ENCODE measurements around the gene DHRSX.

DHRSX gene

DNA sequence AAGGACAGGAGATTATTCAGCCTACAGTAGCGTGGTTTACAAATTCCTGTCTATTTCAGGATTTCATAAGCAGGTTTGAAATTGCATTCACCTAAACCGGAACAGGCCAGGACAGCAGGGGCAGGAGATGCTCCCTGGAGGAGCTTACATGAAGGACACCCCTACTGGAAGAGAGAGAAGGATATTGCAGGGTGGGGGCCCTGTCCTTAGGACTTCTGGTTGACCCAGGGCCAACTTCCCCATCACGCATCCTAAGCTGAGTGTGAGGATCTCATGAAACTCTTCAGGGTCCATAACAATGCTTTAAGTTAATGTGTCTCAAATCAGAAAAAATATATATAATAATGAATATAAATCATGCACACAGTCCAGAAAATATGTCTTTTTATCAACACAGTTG is 6.4 kb upstream of the DHRSX start:
- TF ChIP-seq GATA2 (IDR thresholded peaks at IDR 0.05; ENCODE audit: low read depth, low read length) (no peak), GATA3 (IDR thresholded peaks at IDR 0.05; ENCODE audit: low read depth, low read length) (no peak)

DNA sequence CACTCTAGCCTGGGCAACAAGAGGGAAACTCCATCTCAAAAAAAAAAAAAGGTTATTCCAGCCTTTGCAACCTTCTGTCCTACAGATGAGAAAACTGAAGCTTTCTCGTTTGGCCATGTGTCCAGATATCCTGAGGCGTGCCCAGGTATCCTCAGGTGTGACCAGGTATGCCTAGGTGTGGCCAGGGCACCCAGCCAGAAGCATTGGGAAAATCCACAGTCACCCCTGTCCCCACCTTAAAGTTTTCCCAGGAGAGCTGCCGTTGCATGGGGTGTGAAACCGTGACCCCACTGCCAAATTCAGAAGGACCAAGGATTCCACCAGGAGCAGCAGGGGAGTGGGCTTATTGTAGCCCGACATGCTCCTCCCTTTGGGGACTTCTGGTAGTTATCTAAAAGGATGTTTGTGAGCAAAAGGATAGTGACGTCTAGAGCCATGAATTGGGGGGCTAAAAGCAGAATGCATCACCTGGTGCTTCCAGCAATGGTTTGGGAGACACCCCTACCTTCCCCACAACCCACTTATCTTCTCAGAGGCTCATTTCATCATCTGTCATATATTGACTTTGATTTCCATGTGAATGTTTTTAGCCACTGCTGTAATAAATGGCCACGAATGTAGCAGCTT is 4.0 kb upstream of the DHRSX start:
- TF ChIP-seq GATA3 (IDR thresholded peaks at IDR 0.05; ENCODE audit: low read depth, low read length) (no peak), GATA2 (IDR thresholded peaks at IDR 0.05; ENCODE audit: low read depth, low read length) (no peak)

DNA sequence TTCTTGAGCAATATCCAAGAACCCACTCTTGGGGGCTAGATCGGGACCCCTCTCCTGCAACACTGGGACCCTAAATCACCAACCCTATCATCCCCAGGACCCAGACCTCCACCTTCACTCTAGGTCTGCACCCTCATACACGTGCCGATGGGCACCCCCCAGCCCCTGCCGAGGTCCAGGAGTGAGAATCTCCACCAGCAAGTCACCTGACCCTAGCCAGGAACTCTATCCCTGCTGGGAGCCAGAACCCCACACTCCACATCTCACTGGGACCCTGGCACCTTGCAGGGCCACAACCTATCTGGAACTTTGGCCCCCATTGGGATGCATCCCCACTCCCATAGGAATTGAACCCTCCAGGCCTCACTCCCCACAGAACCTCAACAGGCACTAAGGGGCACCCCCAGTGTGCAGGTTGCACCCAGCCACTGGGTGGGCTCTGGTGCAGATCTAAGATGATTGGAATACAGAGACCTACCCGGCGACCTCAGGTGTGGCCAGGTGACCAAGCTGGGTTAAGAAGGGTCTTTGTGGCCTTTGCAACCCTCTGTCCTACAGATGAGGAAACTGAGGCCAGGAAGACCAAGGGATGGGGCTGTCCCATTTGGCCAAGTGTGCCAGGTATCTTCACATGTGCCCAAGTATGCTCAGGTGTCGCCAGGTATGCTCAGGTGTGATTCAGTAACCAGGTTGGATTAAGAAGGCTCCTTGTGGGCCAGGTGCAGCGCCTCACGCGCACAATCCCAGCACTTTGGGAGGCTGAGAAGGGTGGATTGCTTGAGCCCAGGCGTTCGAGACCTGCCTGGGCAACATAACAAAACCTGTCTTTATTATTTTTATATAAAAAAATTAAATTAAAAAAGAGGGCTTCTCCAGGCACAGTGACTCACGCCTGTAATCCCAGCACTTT is 3.1 kb upstream of the DHRSX start:
- TF ChIP-seq GATA2 (IDR thresholded peaks at IDR 0.05; ENCODE audit: low read depth, low read length) (no peak), GATA3 (IDR thresholded peaks at IDR 0.05; ENCODE audit: low read depth, low read length) (no peak)

DNA sequence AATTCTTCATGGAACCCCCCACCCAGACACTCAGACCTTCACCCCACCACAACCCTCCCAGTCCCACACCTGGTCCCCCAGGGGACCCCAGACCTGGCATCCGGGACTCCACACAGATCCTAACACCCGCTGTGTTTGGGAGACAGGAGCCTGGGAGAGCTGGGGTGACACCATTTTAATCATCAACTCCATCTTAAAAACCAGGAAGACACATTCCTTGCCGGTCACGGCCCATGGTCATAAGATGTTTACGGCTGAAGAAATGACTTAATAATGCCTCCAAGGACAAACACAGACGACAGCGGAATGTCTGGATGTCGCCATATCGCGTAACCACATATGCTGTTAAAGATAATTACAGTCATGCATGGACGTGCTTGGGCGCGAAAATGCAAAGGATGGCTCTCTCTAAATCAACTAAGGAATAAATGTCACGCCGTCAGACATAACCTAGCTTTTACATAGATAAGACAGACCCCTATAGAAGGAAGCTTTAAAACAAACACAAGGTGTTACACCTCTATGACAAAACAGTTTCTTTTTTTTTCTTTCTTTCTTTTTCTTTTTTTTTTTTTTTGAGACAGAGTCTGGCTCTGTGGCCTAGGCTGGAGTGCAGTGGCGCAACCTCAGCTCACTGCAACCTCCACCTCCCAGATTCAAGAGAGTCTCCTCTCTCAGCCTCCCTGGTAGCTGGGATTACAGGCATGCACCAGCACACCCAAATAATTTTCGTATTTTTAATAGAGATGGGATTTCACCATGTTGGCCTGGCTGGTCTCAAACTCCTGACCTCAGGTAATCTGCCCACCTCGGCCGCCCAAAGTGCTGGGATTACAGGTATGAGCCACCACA is 2.1 kb upstream of the DHRSX start:
- TF ChIP-seq GATA3 (IDR thresholded peaks at IDR 0.05; ENCODE audit: low read depth, low read length) (no peak), GATA2 (IDR thresholded peaks at IDR 0.05; ENCODE audit: low read depth, low read length) (no peak)

DNA sequence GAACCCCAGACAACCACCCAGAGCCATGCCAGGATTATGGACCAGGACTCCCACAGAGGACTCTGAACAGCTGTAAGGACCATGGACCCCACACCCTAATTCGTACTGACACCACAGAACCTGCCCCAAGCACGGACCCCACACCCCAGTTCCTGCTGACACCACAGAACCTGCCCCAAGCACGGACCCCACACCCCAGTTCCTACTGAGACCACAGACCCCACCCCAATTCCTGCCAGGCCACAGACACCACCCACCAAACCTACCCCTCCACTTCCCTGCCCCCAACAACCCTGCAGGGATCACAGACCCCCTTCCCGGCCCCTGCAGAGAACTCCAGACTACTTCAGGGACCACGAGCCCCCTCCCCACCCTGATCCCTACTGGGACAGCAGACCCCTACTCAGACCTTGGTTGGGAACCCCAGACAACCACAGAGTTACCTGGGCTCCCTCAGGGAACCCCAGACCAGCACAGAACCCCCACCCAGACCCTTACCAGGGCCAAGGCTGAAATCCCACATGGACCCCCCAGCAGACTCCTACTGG is 1.4 kb upstream of the DHRSX start:
- TF ChIP-seq GATA3 (IDR thresholded peaks at IDR 0.05; ENCODE audit: low read depth, low read length) (no peak), GATA2 (IDR thresholded peaks at IDR 0.05; ENCODE audit: low read depth, low read length) (no peak)

DNA sequence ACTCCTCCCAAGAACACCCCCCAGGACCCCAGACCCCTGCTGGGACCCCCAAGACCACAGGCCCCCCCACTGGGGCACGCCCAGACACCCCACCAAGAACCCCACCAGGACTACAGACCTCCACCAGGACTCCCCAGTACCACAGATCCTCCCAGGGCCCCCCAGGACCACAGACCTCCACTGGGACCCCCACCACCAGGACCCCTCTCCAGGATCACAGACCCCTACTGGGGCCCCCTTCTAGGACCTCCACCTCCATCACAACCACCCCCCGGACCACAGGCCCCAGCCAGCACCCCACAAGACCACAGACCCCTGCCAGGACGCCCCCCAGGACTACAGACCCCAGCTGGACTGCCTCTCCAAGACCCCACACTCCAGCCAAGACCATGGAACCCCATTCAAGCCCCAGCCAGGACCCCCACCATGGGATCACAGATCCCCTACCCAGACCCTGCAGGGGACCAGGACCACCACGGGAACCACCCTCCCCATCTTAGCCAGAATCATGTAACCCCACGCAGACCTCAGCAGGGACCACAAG is 855 bp upstream of the DHRSX start:
- TF ChIP-seq GATA2 (IDR thresholded peaks at IDR 0.05; ENCODE audit: low read depth, low read length), result no peak
- no peak for TF ChIP-seq GATA3 (IDR thresholded peaks at IDR 0.05; ENCODE audit: low read depth, low read length)

DNA sequence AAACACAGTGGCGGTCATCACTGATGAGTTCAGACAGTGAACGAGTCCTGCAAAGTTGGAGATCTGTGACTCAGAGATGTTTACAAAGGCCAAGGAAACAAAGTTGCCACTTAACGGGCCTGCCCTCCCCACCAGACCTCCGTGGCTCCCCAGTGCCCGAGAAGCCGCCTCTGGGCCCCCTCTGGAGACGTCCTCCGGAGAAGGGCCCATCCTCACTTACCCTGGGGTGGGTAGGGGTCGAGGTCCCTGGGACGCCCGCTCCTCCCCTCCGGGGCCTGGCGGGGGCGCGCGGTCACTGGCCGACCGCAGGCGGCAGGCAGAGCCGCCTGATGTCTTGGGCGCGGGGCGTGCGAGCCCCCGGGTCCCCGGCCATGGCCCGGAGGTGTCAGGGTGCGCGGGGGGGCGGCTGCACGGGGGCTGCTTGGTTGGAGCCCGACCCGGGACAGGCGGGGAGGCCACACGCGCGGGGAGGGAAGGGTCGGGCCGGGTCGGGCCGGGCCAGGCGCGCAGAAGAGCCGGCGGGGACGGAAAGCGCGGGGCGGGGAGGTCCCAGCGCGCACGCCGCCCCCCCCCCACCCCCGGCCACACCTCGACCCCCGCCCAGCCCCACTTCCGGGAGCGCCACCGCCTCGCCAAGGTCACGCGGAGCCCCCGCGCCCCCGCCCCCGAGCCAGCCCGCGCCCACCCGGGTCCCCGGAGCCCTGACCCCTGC is 529 bp downstream of the DHRSX start:
- no peak for TF ChIP-seq GATA2 (IDR thresholded peaks at IDR 0.05; ENCODE audit: low read depth, low read length)
- no peak for TF ChIP-seq GATA3 (IDR thresholded peaks at IDR 0.05; ENCODE audit: low read depth, low read length)

DNA sequence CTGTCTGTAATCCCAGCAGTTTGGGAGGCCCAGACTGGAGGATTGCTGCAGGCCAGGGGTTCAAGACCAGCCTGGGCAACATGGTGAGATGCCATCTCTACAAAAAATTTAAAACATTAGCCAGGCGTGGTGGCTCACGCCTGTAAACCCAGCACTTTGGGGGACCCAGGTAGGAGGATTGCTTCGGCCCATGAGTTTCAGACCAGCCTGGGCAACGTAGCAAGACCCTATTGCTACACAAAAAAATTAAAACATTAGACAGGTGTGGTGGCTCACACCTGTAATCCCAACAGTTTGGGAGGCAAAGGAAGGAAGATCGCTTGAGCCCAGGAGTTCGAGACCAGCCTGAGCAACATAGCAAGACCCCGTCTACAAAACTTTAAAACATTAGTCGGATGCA is 1.3 kb downstream of the DHRSX start:
- TF ChIP-seq GATA2 (IDR thresholded peaks at IDR 0.05; ENCODE audit: low read depth, low read length) (no peak), GATA3 (IDR thresholded peaks at IDR 0.05; ENCODE audit: low read depth, low read length) (no peak)

DNA sequence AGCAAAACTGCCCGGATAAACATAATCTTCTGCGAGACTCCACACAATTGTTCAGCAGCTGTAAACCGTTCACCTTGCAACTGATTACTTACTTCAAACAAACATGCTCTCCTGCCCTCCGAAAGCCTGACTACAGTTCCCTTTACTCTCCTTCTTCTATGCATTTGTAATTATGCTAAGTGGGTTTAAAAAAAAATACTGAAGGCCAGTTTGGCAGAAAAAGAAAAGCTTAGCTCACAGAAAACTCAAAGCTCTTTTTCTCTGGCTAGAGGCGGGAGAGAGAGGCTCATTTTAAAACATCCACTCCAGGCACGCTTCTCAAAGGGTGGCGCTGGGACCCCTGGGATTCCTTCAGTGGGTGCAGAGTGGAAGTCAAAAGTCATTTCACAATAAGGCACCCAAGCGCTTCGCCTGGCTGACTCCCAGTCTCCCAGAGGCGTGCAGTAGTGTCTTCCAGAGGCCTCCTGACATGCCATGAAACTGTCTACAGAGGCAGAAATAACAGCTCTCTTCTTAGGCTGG is 1.9 kb downstream of the DHRSX start:
- TF ChIP-seq GATA2 (IDR thresholded peaks at IDR 0.05; ENCODE audit: low read depth, low read length), result no peak
- TF ChIP-seq GATA3 (IDR thresholded peaks at IDR 0.05; ENCODE audit: low read depth, low read length), result no peak

DNA sequence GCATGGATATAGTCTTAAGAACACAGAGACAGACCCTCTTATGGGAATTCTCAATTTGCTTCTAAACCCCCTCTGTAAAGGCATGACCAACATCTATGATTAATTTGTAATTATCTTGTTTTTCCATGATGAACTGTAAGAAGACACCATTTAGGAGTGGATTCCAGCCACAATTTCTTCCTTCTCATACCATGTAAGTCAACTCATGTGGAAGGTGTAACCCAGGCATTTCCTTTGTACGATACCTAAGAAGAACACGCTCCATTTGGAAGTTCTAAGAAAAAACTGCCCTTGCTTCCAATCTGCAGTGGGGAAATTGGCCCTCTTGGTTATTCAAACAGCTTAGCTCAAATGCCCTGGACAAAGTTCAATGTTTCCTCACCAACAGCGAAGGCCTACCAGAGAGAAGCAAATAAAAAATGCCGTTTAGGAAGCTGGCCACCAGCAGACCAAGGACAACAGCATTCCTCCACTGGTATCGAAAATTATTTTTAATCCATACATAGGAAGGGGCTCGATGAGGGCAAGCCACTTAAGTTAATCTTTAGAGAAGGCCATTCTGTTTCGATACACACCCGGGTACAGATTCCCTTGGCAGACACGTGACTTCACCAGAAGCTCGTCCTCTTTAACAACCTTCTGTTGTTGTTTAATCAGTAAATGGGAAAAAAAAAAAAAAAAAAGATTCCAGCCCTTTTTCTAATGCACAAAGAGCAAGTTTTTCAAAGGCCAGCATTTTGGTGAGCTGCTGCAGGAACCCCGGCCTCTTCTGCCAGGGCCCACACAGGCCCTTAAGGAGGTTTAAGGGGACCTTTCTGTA is 2.6 kb downstream of the DHRSX start:
- TF ChIP-seq GATA3 (IDR thresholded peaks at IDR 0.05; ENCODE audit: low read depth, low read length), result no peak
- no peak for TF ChIP-seq GATA2 (IDR thresholded peaks at IDR 0.05; ENCODE audit: low read depth, low read length)

DNA sequence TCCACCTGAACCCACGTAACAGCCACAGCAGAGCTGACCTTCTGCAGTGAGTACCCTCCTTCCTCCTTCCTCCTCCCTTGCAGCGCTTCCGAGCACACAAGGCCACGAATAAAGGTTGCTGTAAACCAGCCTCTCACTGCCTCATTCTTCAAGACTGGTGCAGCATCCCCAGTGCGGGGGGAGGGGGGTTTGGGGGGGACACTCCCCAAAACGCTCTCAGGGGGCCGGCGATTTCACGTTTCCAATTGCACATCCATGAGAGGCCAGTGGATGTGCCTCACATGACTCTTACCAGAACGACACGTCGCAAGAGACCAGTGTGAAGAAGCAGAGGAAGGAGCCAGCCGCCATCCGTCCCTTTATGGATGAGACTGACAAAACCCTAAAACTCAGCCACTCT is 5.2 kb downstream of the DHRSX start:
- TF ChIP-seq GATA3 (IDR thresholded peaks at IDR 0.05; ENCODE audit: low read depth, low read length), result no peak
- TF ChIP-seq GATA2 (IDR thresholded peaks at IDR 0.05; ENCODE audit: low read depth, low read length), result no peak

DNA sequence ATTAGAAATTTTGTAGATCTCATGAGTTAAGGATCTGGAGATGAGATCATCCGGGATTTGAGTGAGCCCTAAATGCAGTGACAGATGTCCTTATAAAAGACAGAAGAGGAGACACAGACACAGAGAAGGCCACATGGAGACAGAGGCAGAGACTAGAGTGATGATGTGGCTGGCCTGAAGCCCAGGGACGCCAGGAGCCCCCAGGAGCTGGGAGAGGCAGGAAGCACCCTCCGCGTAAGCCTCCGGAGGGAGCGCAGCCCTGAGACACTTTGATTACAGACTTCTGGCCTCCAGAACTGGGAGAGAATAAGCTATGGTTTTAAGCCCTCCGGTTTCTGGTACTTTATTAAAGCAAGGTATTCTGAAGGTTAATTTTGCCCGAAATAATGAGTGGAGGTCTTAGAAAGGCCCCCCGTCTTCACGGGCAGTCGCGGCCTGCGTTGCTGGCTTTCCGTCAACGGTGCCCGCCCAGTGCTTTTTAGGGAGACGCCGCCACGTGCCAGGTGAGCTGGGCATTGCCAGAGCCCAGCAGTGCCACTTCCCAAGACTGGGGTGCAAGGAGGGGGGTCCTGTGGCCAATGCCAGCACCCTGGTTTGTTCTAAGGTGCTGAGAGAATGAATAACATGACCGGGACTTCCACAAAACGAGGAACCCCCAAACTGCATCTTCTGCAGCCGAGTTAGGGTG is 8.1 kb downstream of the DHRSX start:
- TF ChIP-seq GATA3 (IDR thresholded peaks at IDR 0.05; ENCODE audit: low read depth, low read length), result no peak
- no peak for TF ChIP-seq GATA2 (IDR thresholded peaks at IDR 0.05; ENCODE audit: low read depth, low read length)

All from SH-SY5Y (cell line).